Measurements from ENCODE around the gene CD151.

CD151 gene

GRCh38 chr11:845872-846495 is 13.2 kb downstream of the CD151 start:
- Histone ChIP-seq H3K4me1 (ENCODE audit: control insufficient read depth, insufficient read depth, low read length) (peaks cover 66% of the 10 kb centered on the region), H3K27me3 (ENCODE audit: control insufficient read depth in 1 of 2, insufficient read depth in 2 of 2, low read length in 2 of 2) (peaks cover 5 to 22% of the 10 kb centered on the region in 2 donors), H3K9me3 (ENCODE audit: control insufficient read depth in 2 of 2, low read length in 2 of 2) (no peaks in the 10 kb centered on the region), H3K27ac (ENCODE audit: low read length) (peak overlapping the region; percentile 62), H3K36me3 (ENCODE audit: control insufficient read depth in 2 of 2, insufficient read depth in 2 of 2, low read length in 2 of 2) (peaks cover 0 to 2% of the 10 kb centered on the region in 2 donors), H3K9ac (ENCODE audit: low read length in 2 of 2) (no peak overlapping the region), H3K4me3 (ENCODE audit: low read length in 2 of 2) (no peak overlapping the region)

- no peak overlapping the region for H3K4me3 ChIP-seq (ENCODE audit: low read length in 2 of 2)
- peaks cover 5 to 22% of the 10 kb centered on the region in 2 donors for H3K27me3 ChIP-seq (ENCODE audit: control insufficient read depth in 1 of 2, insufficient read depth in 2 of 2, low read length in 2 of 2)
- no peaks in the 10 kb centered on the region for H3K36me3 ChIP-seq (ENCODE audit: control insufficient read depth in 2 of 2, insufficient read depth in 2 of 2, low read length in 2 of 2)
- no peak overlapping the region for H3K27ac ChIP-seq (ENCODE audit: low read length)
- H3K9me3 ChIP-seq (ENCODE audit: control insufficient read depth in 2 of 2, low read length in 2 of 2): no peaks in the 10 kb centered on the region
- H3K4me1 ChIP-seq (ENCODE audit: control insufficient read depth, insufficient read depth, low read length): peaks cover 66% of the 10 kb centered on the region
- H3K9ac ChIP-seq (ENCODE audit: low read length in 2 of 2): no peak overlapping the region
These were observed 13.8 kb downstream of the CD151 start for GRCh38 chr11:846496-847098.

GRCh38 chr11:847876-848275 is 15.1 kb downstream of the CD151 start:
- no peak overlapping the region for H3K9ac ChIP-seq (ENCODE audit: low read length in 2 of 2)
- peaks cover 5 to 22% of the 10 kb centered on the region in 2 donors for H3K27me3 ChIP-seq (ENCODE audit: control insufficient read depth in 1 of 2, insufficient read depth in 2 of 2, low read length in 2 of 2)
- H3K4me3 ChIP-seq (ENCODE audit: low read length in 2 of 2): no peak overlapping the region
- no peaks in the 10 kb centered on the region for H3K36me3 ChIP-seq (ENCODE audit: control insufficient read depth in 2 of 2, insufficient read depth in 2 of 2, low read length in 2 of 2)
- no peaks in the 10 kb centered on the region for H3K9me3 ChIP-seq (ENCODE audit: control insufficient read depth in 2 of 2, low read length in 2 of 2)
- peaks cover 66% of the 10 kb centered on the region for H3K4me1 ChIP-seq (ENCODE audit: control insufficient read depth, insufficient read depth, low read length)
- no peak overlapping the region for H3K27ac ChIP-seq (ENCODE audit: low read length)

GRCh38 chr11:848380-848931 is 15.7 kb downstream of the CD151 start:
- Histone ChIP-seq H3K27ac (ENCODE audit: low read length) (no peak overlapping the region), H3K36me3 (ENCODE audit: control insufficient read depth in 2 of 2, insufficient read depth in 2 of 2, low read length in 2 of 2) (no peaks in the 10 kb centered on the region), H3K27me3 (ENCODE audit: control insufficient read depth in 1 of 2, insufficient read depth in 2 of 2, low read length in 2 of 2) (peaks cover 5 to 22% of the 10 kb centered on the region in 2 donors), H3K4me3 (ENCODE audit: low read length in 2 of 2) (no peak overlapping the region), H3K9ac (ENCODE audit: low read length in 2 of 2) (no peak overlapping the region), H3K9me3 (ENCODE audit: control insufficient read depth in 2 of 2, low read length in 2 of 2) (no peaks in the 10 kb centered on the region), H3K4me1 (ENCODE audit: control insufficient read depth, insufficient read depth, low read length) (peaks cover 63% of the 10 kb centered on the region)

- H3K36me3 ChIP-seq (ENCODE audit: control insufficient read depth in 2 of 2, insufficient read depth in 2 of 2, low read length in 2 of 2): no peaks in the 10 kb centered on the region
- no peaks in the 10 kb centered on the region for H3K9me3 ChIP-seq (ENCODE audit: control insufficient read depth in 2 of 2, low read length in 2 of 2)
- H3K4me3 ChIP-seq (ENCODE audit: low read length in 2 of 2): peak overlapping the region in 1 of 2 donors; percentile 58
- H3K27ac ChIP-seq (ENCODE audit: low read length): no peak overlapping the region
- H3K9ac ChIP-seq (ENCODE audit: low read length in 2 of 2): no peak overlapping the region
- peaks cover 55% of the 10 kb centered on the region for H3K4me1 ChIP-seq (ENCODE audit: control insufficient read depth, insufficient read depth, low read length)
- H3K27me3 ChIP-seq (ENCODE audit: control insufficient read depth in 1 of 2, insufficient read depth in 2 of 2, low read length in 2 of 2): peaks cover 5 to 22% of the 10 kb centered on the region in 2 donors
These were observed 16.5 kb downstream of the CD151 start for GRCh38 chr11:849104-849824.

- H3K4me3 ChIP-seq (ENCODE audit: low read length in 2 of 2): peak overlapping the region; percentile 19 to 61
- no peak overlapping the region for H3K9ac ChIP-seq (ENCODE audit: low read length in 2 of 2)
- no peak overlapping the region for H3K27ac ChIP-seq (ENCODE audit: low read length)
- H3K27me3 ChIP-seq (ENCODE audit: control insufficient read depth in 1 of 2, insufficient read depth in 2 of 2, low read length in 2 of 2): peaks cover 5 to 22% of the 10 kb centered on the region in 2 donors
- H3K36me3 ChIP-seq (ENCODE audit: control insufficient read depth in 2 of 2, insufficient read depth in 2 of 2, low read length in 2 of 2): no peaks in the 10 kb centered on the region
- H3K4me1 ChIP-seq (ENCODE audit: control insufficient read depth, insufficient read depth, low read length): peaks cover 47% of the 10 kb centered on the region
- no peaks in the 10 kb centered on the region for H3K9me3 ChIP-seq (ENCODE audit: control insufficient read depth in 2 of 2, low read length in 2 of 2)
These were observed 17.4 kb downstream of the CD151 start for GRCh38 chr11:849951-850774.

- no peak overlapping the region for H3K27ac ChIP-seq (ENCODE audit: low read length)
- peaks cover 5 to 22% of the 10 kb centered on the region in 2 donors for H3K27me3 ChIP-seq (ENCODE audit: control insufficient read depth in 1 of 2, insufficient read depth in 2 of 2, low read length in 2 of 2)
- H3K9ac ChIP-seq (ENCODE audit: low read length in 2 of 2): no peak overlapping the region
- H3K9me3 ChIP-seq (ENCODE audit: control insufficient read depth in 2 of 2, low read length in 2 of 2): no peaks in the 10 kb centered on the region
- H3K4me1 ChIP-seq (ENCODE audit: control insufficient read depth, insufficient read depth, low read length): peaks cover 38% of the 10 kb centered on the region
- H3K4me3 ChIP-seq (ENCODE audit: low read length in 2 of 2): peak overlapping the region in 1 of 2 donors; percentile 61
- H3K36me3 ChIP-seq (ENCODE audit: control insufficient read depth in 2 of 2, insufficient read depth in 2 of 2, low read length in 2 of 2): no peaks in the 10 kb centered on the region
These were observed 18.3 kb downstream of the CD151 start for GRCh38 chr11:850775-851763.

- H3K9ac ChIP-seq (ENCODE audit: low read length in 2 of 2): no peak overlapping the region
- no peak overlapping the region for H3K4me3 ChIP-seq (ENCODE audit: low read length in 2 of 2)
- no peak overlapping the region for H3K27ac ChIP-seq (ENCODE audit: low read length)
- H3K9me3 ChIP-seq (ENCODE audit: control insufficient read depth in 2 of 2, low read length in 2 of 2): no peaks in the 10 kb centered on the region
- peaks cover 5 to 20% of the 10 kb centered on the region in 2 donors for H3K27me3 ChIP-seq (ENCODE audit: control insufficient read depth in 1 of 2, insufficient read depth in 2 of 2, low read length in 2 of 2)
- peaks cover 32% of the 10 kb centered on the region for H3K4me1 ChIP-seq (ENCODE audit: control insufficient read depth, insufficient read depth, low read length)
- H3K36me3 ChIP-seq (ENCODE audit: control insufficient read depth in 2 of 2, insufficient read depth in 2 of 2, low read length in 2 of 2): no peaks in the 10 kb centered on the region
These were observed 20.0 kb downstream of the CD151 start for GRCh38 chr11:852762-853161.

- H3K9me3 ChIP-seq (ENCODE audit: control insufficient read depth in 2 of 2, low read length in 2 of 2): no peaks in the 10 kb centered on the region
- no peak overlapping the region for H3K27ac ChIP-seq (ENCODE audit: low read length)
- H3K4me3 ChIP-seq (ENCODE audit: low read length in 2 of 2): no peak overlapping the region
- H3K9ac ChIP-seq (ENCODE audit: low read length in 2 of 2): no peak overlapping the region
- H3K4me1 ChIP-seq (ENCODE audit: control insufficient read depth, insufficient read depth, low read length): peaks cover 24% of the 10 kb centered on the region
- peaks cover 0 to 11% of the 10 kb centered on the region in 2 donors for H3K27me3 ChIP-seq (ENCODE audit: control insufficient read depth in 1 of 2, insufficient read depth in 2 of 2, low read length in 2 of 2)
- no peaks in the 10 kb centered on the region for H3K36me3 ChIP-seq (ENCODE audit: control insufficient read depth in 2 of 2, insufficient read depth in 2 of 2, low read length in 2 of 2)
These were observed 21.1 kb downstream of the CD151 start for GRCh38 chr11:853682-854448.

Data from stomach smooth muscle (tissue), 2 donors.